Pancreas (tissue), 10 donors: ENCODE data around the gene UBXN7. TPM values are rescaled to one million over a fixed set of nuclear protein-coding genes. Genes with fewer than 3 reads are reported as not detected.
A peak's percentile ranks its signal among the peaks of the same experiment; 100 is the strongest.
"Not testable (repeated sequence)": the region's sequence is repeated elsewhere in the genome, so short reads cannot be mapped to it uniquely, and the experiment has no call there.

Experiments
- ATAC-seq, 4 donors: fragments of 200-7000 bp; cut with Tn5 transposase; one replicate each; pipeline versions ENCODE4 v1.8.0 to v1.9.1; 2020; ENCODE audit warnings: mild to moderate bottlenecking in 4 of 4, moderate library complexity in 4 of 4
- DNase-seq, 6 donors: peaks; one replicate each; pipeline ENCODE4 v3.0.0-alpha.2; 2020
- FAIRE-seq: peaks from 2 replicates; lab custom pipeline; 2012; peaks lifted over from hg19 to GRCh38; lab: Jason Lieb, UNC
- H3K27ac ChIP-seq, 4 donors: fragments of 200-600 bp; sonication (generic); 1 replicate in 3 of 4; 2 replicates in 1 of 4; pipeline versions ENCODE4 v1.5.0 to v1.8.0; 2020
- H3K27me3 ChIP-seq, 4 donors: fragments of 200-600 bp; one replicate each; pipeline ENCODE4 v1.8.0; 2021
- H3K36me3 ChIP-seq, 3 donors: fragments of 200-600 bp; sonication (generic) in 1 of 3; one replicate each; pipeline versions ENCODE4 v1.5.0 to v1.8.0; 2020 to 2021
- H3K4me1 ChIP-seq, 3 donors: fragments of 200-600 bp; one replicate each; pipeline ENCODE4 v1.8.0; 2021
- H3K4me3 ChIP-seq, 4 donors: fragments of 200-600 bp; sonication (generic) in 2 of 4; one replicate each; pipeline versions ENCODE4 v1.5.0 to v1.8.0; 2020 to 2021
- H3K9me3 ChIP-seq, 4 donors: fragments of 200-600 bp; one replicate each; pipeline ENCODE4 v1.8.0; 2021
- WGBS, 2 donors: extraction: QIAGEN DNeasy Blood & Tissue Kit; methylation state at CpG; one replicate each; pipeline ENCODE4 v1.1.7; 2013; 5-methylcytosine and 5-hydroxymethylcytosine counted together
- intact Hi-C, 3 donors: fragments of 100-400 bp; cut with DNase I; formaldehyde crosslinking; loops; one replicate each; pipeline versions ENCODE4 v1.11.1 to v1.14.2; 2022
- polyA plus RNA-seq, 2 donors: library from polyadenylated mRNA; stranded (reverse); fragments of 200-250 nt; gene quantifications; one replicate each; pipeline ENCODE4 v1.2.3, GENCODE V29; 2013
- total RNA-seq, 6 donors: library from RNA; stranded (reverse); fragmentation: NEBNext Ultra II Directional in 4 of 6; extraction: Animal tissue kit (Norgen Biotek cat#: 25700) in 4 of 6; gene quantifications; one replicate each; pipeline versions ENCODE4 v1.2.1 to v1.2.4, GENCODE V29; 2021 to 2023
- TF ChIP-seq, protein P1 (sequence below), 4 donors: fragments of 200-600 bp; sonication (generic) in 3 of 4; IDR thresholded peaks; one replicate each; pipeline versions ENCODE4 v1.5.0 to v1.8.0; 2021; ENCODE audit warnings: antibody characterized with exemption in 4 of 4
- donor health status: healthy with polysubstance abuse.
- donor health status: DM: no; HTN: no; CAD: no; lungs with moderate emphysema.
- donor health status: DM: no; HTN: no; CAD: no.
- donor health status: control.
- donor health status: control.
- donor health status: Bipolar disorder and iron deficiency.
- donor health status: DM: yes; HTN: yes; CAD: no.
- donor health status: DM: no; HTN: no; CAD: no.
- donor health status: DM: no; HTN: no; CAD: no.
- donor health status: DM: yes; HTN: yes; CAD: no.

The UBXN7 gene
- total and polyA plus RNA-seq, 8 donors = 4.2 to 39.0 (median 21.1) TPM

DNA sequence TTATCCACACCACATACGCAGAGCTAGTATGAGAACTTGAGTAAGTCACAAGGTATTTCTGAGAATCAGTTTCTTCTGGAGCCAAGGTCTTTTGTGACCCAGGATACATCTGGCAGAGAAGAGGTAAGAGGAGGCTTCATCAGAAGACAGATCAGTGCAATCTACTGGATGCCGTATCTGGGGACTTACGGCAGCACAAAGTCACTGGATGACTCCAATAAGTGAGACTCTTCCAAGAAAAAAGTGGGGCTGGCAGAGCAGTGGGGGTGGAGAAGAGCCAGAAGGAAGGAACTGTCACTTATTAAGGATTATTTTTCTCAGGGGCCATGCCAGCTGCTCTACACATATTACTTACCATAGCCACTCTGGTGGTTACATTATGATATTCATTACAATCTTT lies 31.6 kb upstream of the UBXN7 start:
- no peak overlapping the region for H3K4me3 ChIP-seq
- H3K9me3 ChIP-seq = no peaks in the 10 kb centered on the region
- no peak for FAIRE-seq
- H3K27me3 ChIP-seq = no peaks in the 10 kb centered on the region
- H3K36me3 ChIP-seq = no peaks in the 10 kb centered on the region
- intact Hi-C loops = no loop called here
- no peaks in the 10 kb centered on the region for H3K4me1 ChIP-seq
- no peak overlapping the region for H3K27ac ChIP-seq
- TF ChIP-seq, protein P1, sequence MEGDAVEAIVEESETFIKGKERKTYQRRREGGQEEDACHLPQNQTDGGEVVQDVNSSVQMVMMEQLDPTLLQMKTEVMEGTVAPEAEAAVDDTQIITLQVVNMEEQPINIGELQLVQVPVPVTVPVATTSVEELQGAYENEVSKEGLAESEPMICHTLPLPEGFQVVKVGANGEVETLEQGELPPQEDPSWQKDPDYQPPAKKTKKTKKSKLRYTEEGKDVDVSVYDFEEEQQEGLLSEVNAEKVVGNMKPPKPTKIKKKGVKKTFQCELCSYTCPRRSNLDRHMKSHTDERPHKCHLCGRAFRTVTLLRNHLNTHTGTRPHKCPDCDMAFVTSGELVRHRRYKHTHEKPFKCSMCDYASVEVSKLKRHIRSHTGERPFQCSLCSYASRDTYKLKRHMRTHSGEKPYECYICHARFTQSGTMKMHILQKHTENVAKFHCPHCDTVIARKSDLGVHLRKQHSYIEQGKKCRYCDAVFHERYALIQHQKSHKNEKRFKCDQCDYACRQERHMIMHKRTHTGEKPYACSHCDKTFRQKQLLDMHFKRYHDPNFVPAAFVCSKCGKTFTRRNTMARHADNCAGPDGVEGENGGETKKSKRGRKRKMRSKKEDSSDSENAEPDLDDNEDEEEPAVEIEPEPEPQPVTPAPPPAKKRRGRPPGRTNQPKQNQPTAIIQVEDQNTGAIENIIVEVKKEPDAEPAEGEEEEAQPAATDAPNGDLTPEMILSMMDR (IDR thresholded peaks at IDR 0.05) = no peak
- ATAC-seq = no peak
- WGBS, 2 donors = 98 to 99% methylated on average over 3 of the region's 3 CpGs
- no peak for DNase-seq

DNA sequence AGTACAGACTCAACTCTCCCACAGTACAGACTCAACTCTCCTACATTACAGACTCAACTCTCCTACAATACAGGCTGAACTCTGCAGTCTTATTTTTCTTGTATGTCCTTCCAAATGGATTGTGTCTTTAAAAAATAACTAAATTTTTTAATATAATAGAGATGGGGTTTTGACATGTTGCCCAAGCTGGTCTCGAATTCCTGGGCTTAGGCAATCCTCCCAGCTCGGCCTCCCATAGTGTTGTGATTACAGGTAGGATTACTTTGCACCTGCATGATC lies 31.2 kb upstream of the UBXN7 start:
- WGBS, 2 donors = 96 to 98% methylated on average over 2 of the region's 2 CpGs
- H3K27ac ChIP-seq = no peak overlapping the region
- DNase-seq = no peak
- no peak for FAIRE-seq
- ATAC-seq = no peak
- H3K36me3 ChIP-seq = no peaks in the 10 kb centered on the region
- no peaks in the 10 kb centered on the region for H3K9me3 ChIP-seq
- H3K4me3 ChIP-seq = no peak overlapping the region
- H3K4me1 ChIP-seq = no peaks in the 10 kb centered on the region
- intact Hi-C loops = no loop called here
- TF ChIP-seq, protein P1 (IDR thresholded peaks at IDR 0.05) = no peak
- no peaks in the 10 kb centered on the region for H3K27me3 ChIP-seq

DNA sequence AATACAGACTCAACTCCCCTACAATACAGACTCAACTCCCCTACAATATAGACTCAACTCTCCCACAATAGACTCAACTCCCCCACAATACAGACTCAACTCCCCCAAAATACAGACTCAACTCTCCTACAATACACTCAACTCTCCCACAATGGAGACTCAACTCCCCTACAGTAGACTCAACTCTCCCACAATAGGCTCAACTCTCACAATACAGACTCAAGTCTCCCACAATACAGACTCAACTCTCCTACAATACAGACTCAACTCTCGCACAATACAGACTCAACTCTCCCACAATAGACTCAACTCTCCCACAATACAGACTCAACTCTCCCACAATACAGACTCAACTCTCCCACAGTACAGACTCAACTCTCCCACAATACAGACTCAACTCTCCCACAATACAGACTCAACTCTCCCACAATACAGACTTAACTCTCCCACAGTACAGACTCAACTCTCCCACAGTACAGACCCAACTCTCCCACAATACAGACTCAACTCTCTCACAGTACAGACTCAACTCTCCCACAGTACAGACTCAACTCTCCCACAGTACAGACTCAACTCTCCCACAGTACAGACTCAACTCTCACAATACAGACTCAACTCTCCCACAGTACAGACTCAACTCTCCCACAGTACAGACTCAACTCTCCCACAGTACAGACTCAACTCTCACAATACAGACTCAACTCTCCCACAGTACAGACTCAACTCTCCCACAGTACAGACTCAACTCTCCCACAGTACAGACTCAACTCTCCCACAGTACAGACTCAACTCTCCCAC lies 30.7 kb upstream of the UBXN7 start:
- intact Hi-C loops, H3K27ac ChIP-seq, H3K36me3 ChIP-seq, H3K9me3 ChIP-seq, DNase-seq, H3K4me1 ChIP-seq, FAIRE-seq, ATAC-seq, H3K27me3 ChIP-seq, H3K4me3 ChIP-seq: not testable (repeated sequence)
- WGBS, 2 donors = 97 to 99% methylated on average over 1 of the region's 1 CpG

DNA sequence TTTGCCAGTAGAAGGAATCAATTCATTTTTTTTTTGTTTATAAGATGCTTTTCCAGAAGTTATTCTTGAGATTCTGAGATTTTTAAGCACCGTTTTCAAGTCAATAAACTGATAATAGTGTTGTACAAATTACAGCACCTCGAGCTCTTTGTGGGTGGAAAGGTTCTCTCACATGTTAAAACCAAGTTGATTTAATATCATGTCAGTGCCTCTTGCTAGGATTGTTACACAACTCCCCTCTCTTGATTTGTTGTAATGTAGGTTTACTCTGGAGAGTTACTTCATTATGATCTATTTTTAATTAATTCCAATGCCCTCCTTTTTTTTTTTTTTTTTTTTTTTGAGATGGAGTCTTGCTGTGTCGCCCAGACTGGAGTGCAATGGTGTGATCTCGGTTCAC lies 25.8 kb upstream of the UBXN7 start:
- Histone ChIP-seq H3K36me3 (no peaks in the 10 kb centered on the region), H3K9me3 (no peaks in the 10 kb centered on the region), H3K4me3 (no peak overlapping the region), H3K27ac (no peak overlapping the region), H3K27me3 (no peaks in the 10 kb centered on the region), H3K4me1 (no peaks in the 10 kb centered on the region)
- ATAC-seq (no peak), FAIRE-seq (no peak), DNase-seq (no peak)
- intact Hi-C loops = no loop called here
- TF ChIP-seq, protein P1 (IDR thresholded peaks at IDR 0.05) = no peak
- 68 to 74% methylated on average over 4 of the region's 4 CpGs for WGBS, 2 donors

DNA sequence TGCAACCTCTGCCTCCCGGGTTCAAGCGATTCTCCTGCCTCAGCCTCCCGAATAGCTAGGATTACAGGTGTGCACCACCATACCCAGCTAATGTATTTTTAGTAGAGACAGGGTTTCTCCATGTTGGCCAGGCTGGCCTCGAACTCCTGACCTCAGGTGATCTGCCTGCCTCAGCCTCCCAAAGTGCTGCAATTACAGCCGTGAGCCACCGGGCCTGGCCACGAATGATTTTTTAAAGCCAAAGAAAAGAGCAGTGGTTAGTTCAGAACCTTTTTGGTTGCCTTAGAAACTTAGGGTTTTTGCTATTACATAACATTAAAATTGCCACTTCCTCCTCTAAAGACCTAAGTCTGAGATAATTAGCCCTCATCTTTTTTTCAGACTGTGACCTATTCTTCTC lies 25.2 kb upstream of the UBXN7 start:
- H3K27ac ChIP-seq, intact Hi-C loops, FAIRE-seq, ATAC-seq, H3K27me3 ChIP-seq, DNase-seq, H3K4me3 ChIP-seq, H3K9me3 ChIP-seq, H3K36me3 ChIP-seq, H3K4me1 ChIP-seq: not testable (repeated sequence)
- WGBS, 2 donors = 78 to 79% methylated on average over 7 of the region's 7 CpGs

DNA sequence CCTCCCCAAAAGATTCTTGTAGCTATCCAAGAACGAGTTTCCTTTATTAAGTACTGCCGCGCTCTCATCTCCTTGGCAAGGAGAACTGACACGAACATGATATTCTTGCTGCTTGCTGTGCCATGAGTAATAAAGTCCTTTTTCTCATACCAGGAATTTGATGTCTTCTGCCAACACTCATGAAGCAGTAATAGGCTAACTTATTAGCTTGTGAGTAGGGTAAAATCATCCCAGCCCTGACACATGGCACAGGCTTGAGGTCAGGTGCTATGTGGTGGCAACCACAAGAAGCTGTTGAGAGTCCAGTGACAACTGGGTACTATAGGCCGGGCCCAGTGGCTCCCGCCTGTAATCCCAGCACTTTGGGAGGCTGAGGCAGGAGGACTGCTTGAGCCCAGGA lies 22.7 kb upstream of the UBXN7 start:
- WGBS, 2 donors = 91 to 95% methylated on average over 6 of the region's 6 CpGs
- DNase-seq (no peak), ATAC-seq (no peak), FAIRE-seq (no peak)
- Histone ChIP-seq H3K4me1 (no peaks in the 10 kb centered on the region), H3K36me3 (no peaks in the 10 kb centered on the region), H3K27me3 (no peaks in the 10 kb centered on the region), H3K27ac (no peak overlapping the region), H3K9me3 (no peaks in the 10 kb centered on the region), H3K4me3 (no peak overlapping the region)
- TF ChIP-seq, protein P1 (IDR thresholded peaks at IDR 0.05) = no peak
- intact Hi-C loops = no loop called here

DNA sequence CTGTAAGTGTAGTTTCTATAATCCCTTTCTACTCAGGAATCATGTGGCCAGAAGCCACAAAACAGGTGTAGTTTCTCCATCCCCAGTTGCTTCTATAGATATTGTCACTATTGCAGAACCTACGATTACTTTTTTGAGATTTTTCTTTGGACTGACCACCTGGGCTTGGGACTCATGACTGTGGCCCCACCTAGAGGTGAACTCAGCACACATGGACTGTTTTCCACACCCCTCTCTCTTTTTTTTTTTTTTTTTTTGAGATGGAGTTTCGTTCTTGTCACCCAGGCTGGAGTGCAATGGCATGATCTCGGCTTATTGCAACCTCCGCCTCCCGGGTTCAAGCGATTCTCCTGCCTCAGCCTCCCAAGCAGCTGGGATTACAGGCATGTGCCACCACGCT lies 13.2 kb upstream of the UBXN7 start:
- H3K4me3 ChIP-seq, H3K4me1 ChIP-seq, DNase-seq, intact Hi-C loops, FAIRE-seq, H3K36me3 ChIP-seq, H3K9me3 ChIP-seq, H3K27ac ChIP-seq, H3K27me3 ChIP-seq: not testable (repeated sequence)
- peak in 1 of 4 donors; percentile 29 for ATAC-seq
- WGBS, 2 donors = 75 to 82% methylated on average over 7 of the region's 7 CpGs
